SK-N-SH treated with all-trans-retinoic acid at 6 μM for 48 hours (cell line): ENCODE results near the gene BIRC7.

Experiments
- ATAC-seq: fragments of 200-7000 bp; cut with Tn5 transposase; 3 replicates; pipeline ENCODE4 v1.9.1; 2020; ENCODE audit warnings: mild to moderate bottlenecking, moderate library complexity
- ARNTL ChIP-seq: fragments of 450-650 bp; formaldehyde crosslinking; IDR thresholded peaks from 2 replicates; pipeline ENCODE4 v1.5.0; 2020; ENCODE audit warnings: low read depth, mild to moderate bottlenecking, moderate library complexity, borderline replicate concordance
- BACH2 ChIP-seq: fragments of 250-450 bp; sonication (Bioruptor Pico); IDR thresholded peaks from 2 replicates; pipeline ENCODE4 v1.9.0; 2021; ENCODE audit warnings: mild to moderate bottlenecking, borderline replicate concordance
- ESRRG ChIP-seq: fragments of 250-450 bp; sonication (Bioruptor Pico); IDR thresholded peaks from 2 replicates; pipeline ENCODE4 v1.6.1; 2021; ENCODE audit warnings: mild to moderate bottlenecking
- GLIS3 ChIP-seq: fragments of 250-450 bp; sonication (Bioruptor Pico); IDR thresholded peaks from 2 replicates; pipeline ENCODE4 v1.5.0; 2020; ENCODE audit warnings: mild to moderate bottlenecking, moderate library complexity
- ISL1 ChIP-seq: fragments of 250-450 bp; sonication (Bioruptor Pico); IDR thresholded peaks from 2 replicates; pipeline ENCODE4 v2.1.2; 2022; ENCODE audit warnings: mild to moderate bottlenecking, moderate library complexity
- OSR1 ChIP-seq: fragments of 250-450 bp; sonication (Bioruptor Pico); IDR thresholded peaks from 2 replicates; pipeline ENCODE4 v1.8.0; 2022; ENCODE audit warnings: moderate library complexity, mild to moderate bottlenecking, inconsistent platforms
- PPARA ChIP-seq: fragments of 250-450 bp; sonication (Bioruptor Pico); IDR thresholded peaks from 2 replicates; pipeline ENCODE4 v1.5.0; 2020; ENCODE audit warnings: mild to moderate bottlenecking, borderline replicate concordance
- RARB ChIP-seq: fragments of 250-450 bp; sonication (Bioruptor Pico); IDR thresholded peaks from 2 replicates; pipeline ENCODE4 v1.8.0; 2021; ENCODE audit warnings: mild to moderate bottlenecking, moderate library complexity
- SNAI2 ChIP-seq: fragments of 250-450 bp; sonication (Bioruptor Pico); IDR thresholded peaks from 2 replicates; pipeline ENCODE4 v1.5.0; 2020; ENCODE audit warnings: mild to moderate bottlenecking, moderate library complexity
- TCF4 ChIP-seq: fragments of 250-450 bp; sonication (Bioruptor Pico); IDR thresholded peaks from 2 replicates; pipeline ENCODE4 v1.8.0; 2021; ENCODE audit warnings: mild to moderate bottlenecking, moderate library complexity, borderline replicate concordance
- TOX ChIP-seq: fragments of 250-450 bp; sonication (Bioruptor Pico); IDR thresholded peaks from 2 replicates; pipeline ENCODE4 v1.8.0; 2021; ENCODE audit warnings: mild to moderate bottlenecking, moderate library complexity, borderline replicate concordance
- ZC3H10 ChIP-seq: fragments of 250-450 bp; sonication (Bioruptor Pico); IDR thresholded peaks from 2 replicates; pipeline ENCODE4 v1.5.1; 2021; ENCODE audit warnings: mild to moderate bottlenecking, moderate library complexity
- ZFP3 ChIP-seq: fragments of 250-450 bp; sonication (Bioruptor Pico); IDR thresholded peaks from 2 replicates; pipeline ENCODE4 v1.5.0; 2020; ENCODE audit warnings: mild to moderate bottlenecking, moderate library complexity
- ZFP30 ChIP-seq: fragments of 450-650 bp; formaldehyde crosslinking; IDR thresholded peaks from 2 replicates; pipeline ENCODE4 v1.5.0; 2022; ENCODE audit warnings: mild to moderate bottlenecking, moderate library complexity
- ZNF565 ChIP-seq: fragments of 450-650 bp; formaldehyde crosslinking; conservative IDR thresholded peaks from 2 replicates; pipeline ENCODE4 v1.5.0; 2020; ENCODE audit warnings: low read depth, mild to moderate bottlenecking, moderate library complexity
- ZNF70 ChIP-seq: fragments of 450-650 bp; formaldehyde crosslinking; IDR thresholded peaks from 2 replicates; pipeline ENCODE4 v1.5.0; 2020; ENCODE audit warnings: mild to moderate bottlenecking, moderate library complexity
- ZNF8 ChIP-seq: fragments of 450-650 bp; formaldehyde crosslinking; IDR thresholded peaks from 2 replicates; pipeline ENCODE4 v1.5.0; 2020; ENCODE audit warnings: mild to moderate bottlenecking, moderate library complexity
- TF ChIP-seq, protein P1 (sequence below): fragments of 250-450 bp; sonication (Bioruptor Pico); IDR thresholded peaks from 2 replicates; pipeline ENCODE4 v1.5.0; 2020; ENCODE audit warnings: mild to moderate bottlenecking, moderate library complexity
- TF ChIP-seq, protein P2 (sequence below): fragments of 250-450 bp; sonication (Bioruptor Pico); IDR thresholded peaks from 2 replicates; pipeline ENCODE4 v1.5.1; 2021; ENCODE audit warnings: mild to moderate bottlenecking, moderate library complexity
- TF ChIP-seq, protein P3 (sequence below): fragments of 250-450 bp; sonication (Bioruptor Pico); IDR thresholded peaks from 2 replicates; pipeline ENCODE4 v1.5.1; 2020; ENCODE audit warnings: low read depth, mild to moderate bottlenecking, moderate library complexity
- TF ChIP-seq, protein P4 (sequence below): fragments of 250-450 bp; sonication (Bioruptor Pico); IDR thresholded peaks from 2 replicates; pipeline ENCODE4 v1.8.0; 2020; ENCODE audit warnings: mild to moderate bottlenecking, moderate library complexity, borderline replicate concordance
- TF ChIP-seq, protein P5 (sequence below): fragments of 250-450 bp; sonication (Bioruptor Pico); IDR thresholded peaks from 2 replicates; pipeline ENCODE4 v1.8.0; 2021; ENCODE audit warnings: low read depth, mild to moderate bottlenecking, moderate library complexity, borderline replicate concordance

Gene BIRC7

DNA sequence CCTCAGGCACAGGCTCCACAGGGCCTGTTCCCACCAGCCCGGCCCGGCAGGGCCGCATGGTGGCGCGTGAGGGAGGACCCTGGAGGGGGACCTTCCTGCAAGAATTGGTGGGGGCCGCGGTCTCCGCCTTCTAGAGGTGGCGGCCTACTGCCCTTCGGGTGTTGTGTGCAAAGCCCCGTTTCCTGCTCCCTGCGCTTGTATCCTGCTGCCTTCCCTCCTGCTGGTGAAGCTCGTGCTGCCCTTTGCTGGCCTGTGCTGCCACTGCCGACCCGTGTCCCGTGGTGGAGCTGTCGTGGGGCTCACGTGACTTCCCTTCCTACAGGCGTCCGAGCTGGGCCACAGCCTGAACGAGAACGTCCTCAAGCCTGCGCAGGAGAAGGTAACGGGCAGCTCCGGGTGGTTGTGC, 48.8 kb downstream of the BIRC7 start (continued):
- TF ChIP-seq, protein P1, sequence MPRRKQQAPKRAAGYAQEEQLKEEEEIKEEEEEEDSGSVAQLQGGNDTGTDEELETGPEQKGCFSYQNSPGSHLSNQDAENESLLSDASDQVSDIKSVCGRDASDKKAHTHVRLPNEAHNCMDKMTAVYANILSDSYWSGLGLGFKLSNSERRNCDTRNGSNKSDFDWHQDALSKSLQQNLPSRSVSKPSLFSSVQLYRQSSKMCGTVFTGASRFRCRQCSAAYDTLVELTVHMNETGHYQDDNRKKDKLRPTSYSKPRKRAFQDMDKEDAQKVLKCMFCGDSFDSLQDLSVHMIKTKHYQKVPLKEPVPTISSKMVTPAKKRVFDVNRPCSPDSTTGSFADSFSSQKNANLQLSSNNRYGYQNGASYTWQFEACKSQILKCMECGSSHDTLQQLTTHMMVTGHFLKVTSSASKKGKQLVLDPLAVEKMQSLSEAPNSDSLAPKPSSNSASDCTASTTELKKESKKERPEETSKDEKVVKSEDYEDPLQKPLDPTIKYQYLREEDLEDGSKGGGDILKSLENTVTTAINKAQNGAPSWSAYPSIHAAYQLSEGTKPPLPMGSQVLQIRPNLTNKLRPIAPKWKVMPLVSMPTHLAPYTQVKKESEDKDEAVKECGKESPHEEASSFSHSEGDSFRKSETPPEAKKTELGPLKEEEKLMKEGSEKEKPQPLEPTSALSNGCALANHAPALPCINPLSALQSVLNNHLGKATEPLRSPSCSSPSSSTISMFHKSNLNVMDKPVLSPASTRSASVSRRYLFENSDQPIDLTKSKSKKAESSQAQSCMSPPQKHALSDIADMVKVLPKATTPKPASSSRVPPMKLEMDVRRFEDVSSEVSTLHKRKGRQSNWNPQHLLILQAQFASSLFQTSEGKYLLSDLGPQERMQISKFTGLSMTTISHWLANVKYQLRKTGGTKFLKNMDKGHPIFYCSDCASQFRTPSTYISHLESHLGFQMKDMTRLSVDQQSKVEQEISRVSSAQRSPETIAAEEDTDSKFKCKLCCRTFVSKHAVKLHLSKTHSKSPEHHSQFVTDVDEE (CRISPR knock-in tag): no peak
- TF ChIP-seq PPARA (CRISPR knock-in tag): no peak
- no peak for TF ChIP-seq ARNTL
- TF ChIP-seq, all 23 proteins: peak for 0

DNA sequence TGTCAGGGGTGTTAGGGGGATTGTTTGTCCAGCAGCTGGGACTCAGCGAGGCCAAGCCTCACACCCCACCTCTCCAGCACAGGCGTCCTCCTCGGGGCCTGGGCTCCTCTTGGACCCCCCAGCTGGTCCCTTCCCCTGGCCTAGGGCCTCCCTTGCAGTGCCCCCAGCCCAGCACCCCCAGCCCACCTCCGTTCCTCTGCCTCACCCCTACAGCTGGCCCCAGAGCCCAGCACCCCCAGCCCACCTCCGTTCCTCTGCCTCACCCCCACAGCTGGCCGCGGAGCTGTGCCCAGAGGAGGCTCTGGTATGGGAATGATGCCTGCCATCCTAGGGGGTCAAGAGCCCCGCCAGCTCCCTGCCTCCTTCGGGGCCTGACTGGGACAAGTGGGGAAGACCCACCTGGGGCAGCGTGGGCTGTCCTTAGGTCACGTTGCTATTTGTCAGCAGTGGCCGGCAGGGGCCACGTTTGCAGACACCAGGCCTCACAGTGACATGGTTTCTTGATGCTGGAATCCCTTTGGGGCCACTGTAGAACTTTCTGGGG, 49.3 kb downstream of the BIRC7 start:
- ATAC-seq: no peak
- TF ChIP-seq ZFP3 (CRISPR knock-in tag) (no peak), RARB (CRISPR knock-in tag) (no peak), ZNF70 (CRISPR knock-in tag) (no peak), OSR1 (CRISPR knock-in tag) (no peak)

DNA sequence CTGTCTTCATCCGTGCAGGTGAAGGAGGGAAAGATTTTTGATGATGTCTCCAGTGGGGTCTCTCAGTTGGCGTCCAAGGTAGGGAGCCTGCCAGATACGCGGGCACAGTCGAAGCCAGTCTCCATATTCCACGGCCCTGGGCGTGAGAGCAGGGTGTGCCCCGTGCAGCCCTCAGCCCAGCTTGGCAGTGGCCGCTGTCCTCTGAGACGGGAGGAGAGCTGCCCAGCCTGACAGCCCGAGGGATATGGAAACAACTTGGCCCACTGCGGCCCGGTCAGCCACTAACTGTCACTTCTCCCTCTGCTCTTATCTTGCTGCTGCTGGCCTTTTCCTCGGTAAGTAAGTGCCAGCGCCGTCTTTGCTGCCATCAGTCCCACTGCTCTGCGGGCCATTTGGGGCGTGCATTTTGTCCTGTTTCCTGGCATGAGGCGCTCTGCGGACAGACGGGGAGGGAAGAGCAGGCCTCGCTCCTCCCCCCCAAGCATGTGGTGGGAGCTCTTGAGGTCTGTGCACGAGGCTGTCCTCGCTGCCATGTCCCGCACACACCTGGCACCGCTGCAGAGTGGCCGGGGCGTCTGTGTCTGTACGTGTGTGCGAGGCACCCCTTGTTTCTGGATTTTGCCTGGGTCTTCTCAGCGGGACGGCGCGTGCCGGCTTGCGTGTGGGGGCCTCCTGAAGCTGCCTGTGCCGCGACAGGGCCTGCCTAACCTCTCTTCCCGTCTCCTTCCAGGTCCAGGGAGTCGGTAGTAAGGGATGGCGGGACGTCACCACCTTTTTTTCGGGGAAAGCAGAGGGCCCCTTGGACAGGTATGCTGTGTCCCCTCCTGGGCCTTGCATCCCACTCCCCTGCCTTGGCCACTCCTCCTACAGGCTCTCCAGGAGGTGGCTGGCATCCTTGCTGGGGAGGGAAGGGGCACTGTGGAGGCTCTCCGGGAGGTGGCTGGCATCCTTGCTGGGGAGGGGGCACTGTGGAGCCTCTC, 50.2 kb downstream of the BIRC7 start:
- ATAC-seq: no peak
- TF ChIP-seq OSR1 (CRISPR knock-in tag) (no peak), ZFP3 (CRISPR knock-in tag) (no peak), ZNF70 (CRISPR knock-in tag) (no peak), TCF4 (CRISPR knock-in tag) (no peak), ZC3H10 (CRISPR knock-in tag) (no peak), BACH2 (no peak), ZFP30 (CRISPR knock-in tag) (no peak), GLIS3 (CRISPR knock-in tag) (no peak)
- TF ChIP-seq, protein P2, sequence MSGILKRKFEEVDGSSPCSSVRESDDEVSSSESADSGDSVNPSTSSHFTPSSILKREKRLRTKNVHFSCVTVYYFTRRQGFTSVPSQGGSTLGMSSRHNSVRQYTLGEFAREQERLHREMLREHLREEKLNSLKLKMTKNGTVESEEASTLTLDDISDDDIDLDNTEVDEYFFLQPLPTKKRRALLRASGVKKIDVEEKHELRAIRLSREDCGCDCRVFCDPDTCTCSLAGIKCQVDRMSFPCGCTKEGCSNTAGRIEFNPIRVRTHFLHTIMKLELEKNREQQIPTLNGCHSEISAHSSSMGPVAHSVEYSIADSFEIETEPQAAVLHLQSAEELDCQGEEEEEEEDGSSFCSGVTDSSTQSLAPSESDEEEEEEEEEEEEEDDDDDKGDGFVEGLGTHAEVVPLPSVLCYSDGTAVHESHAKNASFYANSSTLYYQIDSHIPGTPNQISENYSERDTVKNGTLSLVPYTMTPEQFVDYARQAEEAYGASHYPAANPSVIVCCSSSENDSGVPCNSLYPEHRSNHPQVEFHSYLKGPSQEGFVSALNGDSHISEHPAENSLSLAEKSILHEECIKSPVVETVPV (CRISPR knock-in tag): no peak
- TF ChIP-seq, protein P3, sequence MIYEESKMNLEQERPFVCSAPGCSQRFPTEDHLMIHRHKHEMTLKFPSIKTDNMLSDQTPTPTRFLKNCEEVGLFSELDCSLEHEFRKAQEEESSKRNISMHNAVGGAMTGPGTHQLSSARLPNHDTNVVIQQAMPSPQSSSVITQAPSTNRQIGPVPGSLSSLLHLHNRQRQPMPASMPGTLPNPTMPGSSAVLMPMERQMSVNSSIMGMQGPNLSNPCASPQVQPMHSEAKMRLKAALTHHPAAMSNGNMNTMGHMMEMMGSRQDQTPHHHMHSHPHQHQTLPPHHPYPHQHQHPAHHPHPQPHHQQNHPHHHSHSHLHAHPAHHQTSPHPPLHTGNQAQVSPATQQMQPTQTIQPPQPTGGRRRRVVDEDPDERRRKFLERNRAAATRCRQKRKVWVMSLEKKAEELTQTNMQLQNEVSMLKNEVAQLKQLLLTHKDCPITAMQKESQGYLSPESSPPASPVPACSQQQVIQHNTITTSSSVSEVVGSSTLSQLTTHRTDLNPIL (CRISPR knock-in tag): no peak

DNA sequence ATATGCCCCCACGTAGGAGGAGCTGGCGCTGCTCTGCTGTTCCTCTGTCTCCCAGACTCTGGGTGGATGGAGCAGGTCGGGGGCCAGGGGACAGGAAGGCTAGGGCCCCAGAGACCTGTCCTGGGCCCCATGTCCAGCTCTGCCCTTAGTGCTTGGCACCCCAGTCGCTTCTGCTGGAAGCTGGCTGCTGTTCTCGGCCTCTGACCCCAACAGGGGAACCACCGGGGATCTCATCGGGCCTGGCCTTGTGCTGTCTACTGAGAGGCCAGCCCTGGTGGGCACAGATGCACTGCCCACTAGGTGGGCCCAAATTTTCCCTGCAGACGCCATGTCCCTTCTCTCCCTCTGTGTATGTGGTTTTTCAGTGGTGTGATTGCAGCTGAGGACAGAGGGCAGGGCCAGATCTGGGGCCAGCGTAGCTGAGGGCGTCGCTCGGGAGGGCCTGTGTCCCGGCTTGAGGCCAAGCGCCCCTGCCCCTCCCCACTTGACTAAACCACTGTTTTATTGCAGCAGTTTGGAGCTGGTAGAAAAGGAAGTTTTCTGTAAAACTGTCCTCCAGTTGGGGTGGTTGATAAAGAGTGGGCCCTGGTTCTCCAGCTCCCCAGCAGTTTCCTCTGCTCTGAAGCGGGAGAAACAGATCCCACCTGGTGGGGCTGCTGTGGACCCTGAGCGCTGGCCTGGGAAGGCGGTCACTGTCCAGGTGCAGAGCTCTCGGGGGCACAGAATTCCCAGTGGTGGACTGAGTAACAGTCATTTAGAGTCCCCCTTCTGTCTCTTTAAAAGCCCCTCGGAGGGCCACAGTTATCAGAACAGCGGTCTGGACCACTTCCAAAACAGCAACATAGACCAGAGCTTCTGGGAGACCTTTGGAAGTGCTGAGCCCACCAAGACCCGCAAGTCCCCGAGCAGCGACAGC, 51.3 kb downstream of the BIRC7 start:
- no peak for ATAC-seq
- TF ChIP-seq ESRRG (CRISPR knock-in tag) (no peak), TCF4 (CRISPR knock-in tag) (no peak), TOX (CRISPR knock-in tag) (no peak), ISL1 (CRISPR knock-in tag) (no peak), ZFP3 (CRISPR knock-in tag) (no peak), ARNTL (no peak), GLIS3 (CRISPR knock-in tag) (no peak), OSR1 (CRISPR knock-in tag) (no peak), SNAI2 (CRISPR knock-in tag) (no peak), ZNF8 (CRISPR knock-in tag) (no peak), ZNF565 (CRISPR knock-in tag) (no peak)
- TF ChIP-seq, protein P4, sequence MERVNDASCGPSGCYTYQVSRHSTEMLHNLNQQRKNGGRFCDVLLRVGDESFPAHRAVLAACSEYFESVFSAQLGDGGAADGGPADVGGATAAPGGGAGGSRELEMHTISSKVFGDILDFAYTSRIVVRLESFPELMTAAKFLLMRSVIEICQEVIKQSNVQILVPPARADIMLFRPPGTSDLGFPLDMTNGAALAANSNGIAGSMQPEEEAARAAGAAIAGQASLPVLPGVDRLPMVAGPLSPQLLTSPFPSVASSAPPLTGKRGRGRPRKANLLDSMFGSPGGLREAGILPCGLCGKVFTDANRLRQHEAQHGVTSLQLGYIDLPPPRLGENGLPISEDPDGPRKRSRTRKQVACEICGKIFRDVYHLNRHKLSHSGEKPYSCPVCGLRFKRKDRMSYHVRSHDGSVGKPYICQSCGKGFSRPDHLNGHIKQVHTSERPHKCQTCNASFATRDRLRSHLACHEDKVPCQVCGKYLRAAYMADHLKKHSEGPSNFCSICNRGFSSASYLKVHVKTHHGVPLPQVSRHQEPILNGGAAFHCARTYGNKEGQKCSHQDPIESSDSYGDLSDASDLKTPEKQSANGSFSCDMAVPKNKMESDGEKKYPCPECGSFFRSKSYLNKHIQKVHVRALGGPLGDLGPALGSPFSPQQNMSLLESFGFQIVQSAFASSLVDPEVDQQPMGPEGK: no peak
- TF ChIP-seq, protein P2 (CRISPR knock-in tag): no peak
- TF ChIP-seq, protein P5, sequence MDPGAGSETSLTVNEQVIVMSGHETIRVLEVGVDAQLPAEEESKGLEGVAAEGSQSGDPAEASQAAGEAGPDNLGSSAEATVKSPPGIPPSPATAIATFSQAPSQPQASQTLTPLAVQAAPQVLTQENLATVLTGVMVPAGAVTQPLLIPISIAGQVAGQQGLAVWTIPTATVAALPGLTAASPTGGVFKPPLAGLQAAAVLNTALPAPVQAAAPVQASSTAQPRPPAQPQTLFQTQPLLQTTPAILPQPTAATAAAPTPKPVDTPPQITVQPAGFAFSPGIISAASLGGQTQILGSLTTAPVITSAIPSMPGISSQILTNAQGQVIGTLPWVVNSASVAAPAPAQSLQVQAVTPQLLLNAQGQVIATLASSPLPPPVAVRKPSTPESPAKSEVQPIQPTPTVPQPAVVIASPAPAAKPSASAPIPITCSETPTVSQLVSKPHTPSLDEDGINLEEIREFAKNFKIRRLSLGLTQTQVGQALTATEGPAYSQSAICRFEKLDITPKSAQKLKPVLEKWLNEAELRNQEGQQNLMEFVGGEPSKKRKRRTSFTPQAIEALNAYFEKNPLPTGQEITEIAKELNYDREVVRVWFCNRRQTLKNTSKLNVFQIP (CRISPR knock-in tag): no peak
